GM23338 (cell line): ENCODE measurements around the gene SMCO2. TPM values are rescaled to one million over a fixed set of nuclear protein-coding genes. Genes with fewer than 3 reads are reported as not detected.

ENCODE experiments used
- ATAC-seq: fragments of 200-7000 bp; cut with Tn5 transposase; 3 replicates; pipeline ENCODE4 v1.9.1; 2020
- DNase-seq: peaks from one replicate; pipeline ENCODE4 v3.0.0-alpha.2; 2015; ENCODE audit warnings: low spot score
- H2AFZ ChIP-seq: fragments of 200-600 bp; sonication (generic); 2 replicates; pipeline ENCODE4 v1.8.0; 2016; ENCODE audit warnings: antibody characterized with exemption, mild to moderate bottlenecking, moderate library complexity
- H3F3A ChIP-seq: fragments of 200-600 bp; sonication (generic); replicated peaks from 2 replicates; pipeline ENCODE4 v1.8.0; 2017; ENCODE audit warnings: antibody characterized with exemption, mixed run types, low read depth
- H3K27ac ChIP-seq: fragments of 200-600 bp; sonication (generic); 2 replicates; pipeline ENCODE4 v1.6.1; 2016; ENCODE audit warnings: low read depth
- H3K27me3 ChIP-seq: fragments of 200-600 bp; sonication (generic); 2 replicates; pipeline ENCODE4 v1.8.0; 2016; ENCODE audit warnings: mild to moderate bottlenecking, mixed run types, moderate library complexity; ENCODE audit not compliant: insufficient read depth
- H3K36me3 ChIP-seq: fragments of 200-600 bp; sonication (generic); 2 replicates; pipeline ENCODE4 v1.8.0; 2016; ENCODE audit warnings: mild to moderate bottlenecking; ENCODE audit not compliant: insufficient read depth
- H3K4me1 ChIP-seq: fragments of 200-600 bp; sonication (generic); 2 replicates; pipeline ENCODE4 v1.8.0; 2016; ENCODE audit warnings: mild to moderate bottlenecking, moderate library complexity; ENCODE audit not compliant: insufficient read depth
- H3K4me2 ChIP-seq: fragments of 200-600 bp; sonication (generic); 2 replicates; pipeline ENCODE4 v1.7.1; 2017; ENCODE audit warnings: mixed run types
- H3K4me3 ChIP-seq: fragments of 200-600 bp; sonication (generic); 2 replicates; pipeline ENCODE4 v1.6.1; 2016; ENCODE audit warnings: mixed run types
- H3K79me2 ChIP-seq: fragments of 200-600 bp; sonication (generic); replicated peaks from 2 replicates; pipeline ENCODE4 v1.8.0; 2017; ENCODE audit warnings: mild to moderate bottlenecking; ENCODE audit not compliant: insufficient read depth
- H3K9me2 ChIP-seq: fragments of 200-600 bp; sonication (generic); 2 replicates; pipeline ENCODE4 v1.8.0; 2017; ENCODE audit not compliant: insufficient read depth
- H4K20me1 ChIP-seq: fragments of 200-600 bp; sonication (generic); replicated peaks from 2 replicates; pipeline ENCODE4 v1.8.0; 2017; ENCODE audit warnings: mild to moderate bottlenecking; ENCODE audit not compliant: insufficient read depth
- H3K27ac Mint-ChIP-seq: 2 replicates; pipeline ENCODE4 v1.8.0; 2020; ENCODE audit warnings: inconsistent platforms, mild to moderate bottlenecking, moderate library complexity, mixed read lengths
- H3K27me3 Mint-ChIP-seq: 3 replicates; pipeline ENCODE4 v1.8.0; 2022; ENCODE audit warnings: low read depth, mild to moderate bottlenecking, moderate library complexity, mixed read lengths, inconsistent platforms; ENCODE audit not compliant: insufficient read depth, poor library complexity
- H3K36me3 Mint-ChIP-seq: 3 replicates; pipeline ENCODE4 v1.8.0; 2021; ENCODE audit warnings: low read depth, mild to moderate bottlenecking, inconsistent platforms, moderate library complexity, mixed read lengths
- H3K4me1 Mint-ChIP-seq: 3 replicates; pipeline ENCODE4 v1.8.0; 2020; ENCODE audit warnings: mild to moderate bottlenecking, inconsistent platforms, mixed read lengths
- H3K4me3 Mint-ChIP-seq: 3 replicates; pipeline ENCODE4 v1.8.0; 2021; ENCODE audit warnings: moderate library complexity, mild to moderate bottlenecking, inconsistent platforms, mixed read lengths
- H3K9me3 Mint-ChIP-seq: 3 replicates; pipeline ENCODE4 v1.8.0; 2020; ENCODE audit warnings: moderate library complexity, mild to moderate bottlenecking, inconsistent platforms, mixed read lengths
- CREB1 ChIP-seq: fragments of 250-450 bp; sonication (Bioruptor Pico); IDR thresholded peaks from 2 replicates; pipeline ENCODE4 v1.5.0; 2020; ENCODE audit warnings: low read depth, mild to moderate bottlenecking, moderate library complexity
- EZH2 ChIP-seq: fragments of 200-600 bp; sonication (generic); IDR thresholded peaks from one replicate; pipeline ENCODE4 v1.8.0; 2017; ENCODE audit warnings: antibody characterized with exemption, mild to moderate bottlenecking, low read depth; ENCODE audit not compliant: unreplicated experiment
- STAT1 ChIP-seq: IDR thresholded peaks from one replicate; pipeline ENCODE4 v1.6.1; 2016; ENCODE audit warnings: antibody characterized with exemption; ENCODE audit not compliant: unreplicated experiment
- ZNF331 ChIP-seq: fragments of 250-450 bp; sonication (Bioruptor Pico); IDR thresholded peaks from 2 replicates; pipeline ENCODE4 v1.5.0; 2020; ENCODE audit warnings: low read depth, mild to moderate bottlenecking, moderate library complexity
- ZNF462 ChIP-seq: fragments of 250-450 bp; sonication (Bioruptor Pico); IDR thresholded peaks from 2 replicates; pipeline ENCODE4 v1.5.0; 2020; ENCODE audit warnings: mild to moderate bottlenecking, moderate library complexity
- polyA plus RNA-seq: library from polyadenylated mRNA; unstranded; fragments of >200 nt; fragmentation: Nextera tagmentation; extraction: Ambion mirVana; gene quantifications from 2 replicates; pipeline ENCODE4 v1.2.1, GENCODE V29; 2016
- total RNA-seq: library from RNA; depleted of rRNA; stranded (reverse); fragments of >200 nt; shearing (Covaris generic); gene quantifications from 2 replicates; pipeline ENCODE4 v1.2.3, GENCODE V29; 2014

Gene SMCO2
- total and polyA plus RNA-seq, 2 experiments from 2014 or later: 0.86 TPM; not detected in 1

- TF ChIP-seq ZNF462 (no peak), EZH2 (no peak), ZNF331 (no peak), STAT1 (no peak)
Measured at GRCh38 chr12:27427824-27428223, 18.7 kb upstream of the SMCO2 start (continued).

- H3K4me3 Mint-ChIP-seq: no peak overlapping the region
- no peak overlapping the region for H3K4me2 ChIP-seq
- no peaks in the 10 kb centered on the region for H3K79me2 ChIP-seq
- H3K9me3 Mint-ChIP-seq: no peaks in the 10 kb centered on the region
- no peak overlapping the region for H3K27ac Mint-ChIP-seq
- no peak overlapping the region for H3K27ac ChIP-seq
- H3K27me3 ChIP-seq: no peaks in the 10 kb centered on the region
- no peaks in the 10 kb centered on the region for H3K36me3 ChIP-seq
- no peak for ATAC-seq
- no peaks in the 10 kb centered on the region for H3K4me1 ChIP-seq
- TF ChIP-seq EZH2: no peak
- TF ChIP-seq CREB1 (CRISPR knock-in tag): no peak
- H3K4me3 ChIP-seq: no peak overlapping the region
- H3F3A ChIP-seq: no peaks in the 10 kb centered on the region
- no peak overlapping the region for H2AFZ ChIP-seq
- no peaks in the 10 kb centered on the region for H3K27me3 Mint-ChIP-seq
- H3K9me2 ChIP-seq: no peaks in the 10 kb centered on the region
- H3K4me1 Mint-ChIP-seq: peaks cover 9% of the 10 kb centered on the region; the same call in 2 of the 3 replicates
- DNase-seq: no peak
- H3K36me3 Mint-ChIP-seq: no peaks in the 10 kb centered on the region; the same call in 2 of the 3 replicates
- H4K20me1 ChIP-seq: no peaks in the 10 kb centered on the region
Measured at GRCh38 chr12:27428466-27428865, 18.1 kb upstream of the SMCO2 start.
